ENCODE data around the gene NVL.

- TF ChIP-seq REPIN1 (tag by site-specific recombination; IDR thresholded peaks at IDR 0.05; ENCODE audit: low read depth) (no peak), KLF10 (tag by site-specific recombination; IDR thresholded peaks at IDR 0.05) (no peak)
Measured at GRCh38 chr1:224375059-224375458, 45.1 kb upstream of the NVL start.

All from HEK293 (cell line).